Measurements from ENCODE around the gene IL34.

Gene IL34

DNA sequence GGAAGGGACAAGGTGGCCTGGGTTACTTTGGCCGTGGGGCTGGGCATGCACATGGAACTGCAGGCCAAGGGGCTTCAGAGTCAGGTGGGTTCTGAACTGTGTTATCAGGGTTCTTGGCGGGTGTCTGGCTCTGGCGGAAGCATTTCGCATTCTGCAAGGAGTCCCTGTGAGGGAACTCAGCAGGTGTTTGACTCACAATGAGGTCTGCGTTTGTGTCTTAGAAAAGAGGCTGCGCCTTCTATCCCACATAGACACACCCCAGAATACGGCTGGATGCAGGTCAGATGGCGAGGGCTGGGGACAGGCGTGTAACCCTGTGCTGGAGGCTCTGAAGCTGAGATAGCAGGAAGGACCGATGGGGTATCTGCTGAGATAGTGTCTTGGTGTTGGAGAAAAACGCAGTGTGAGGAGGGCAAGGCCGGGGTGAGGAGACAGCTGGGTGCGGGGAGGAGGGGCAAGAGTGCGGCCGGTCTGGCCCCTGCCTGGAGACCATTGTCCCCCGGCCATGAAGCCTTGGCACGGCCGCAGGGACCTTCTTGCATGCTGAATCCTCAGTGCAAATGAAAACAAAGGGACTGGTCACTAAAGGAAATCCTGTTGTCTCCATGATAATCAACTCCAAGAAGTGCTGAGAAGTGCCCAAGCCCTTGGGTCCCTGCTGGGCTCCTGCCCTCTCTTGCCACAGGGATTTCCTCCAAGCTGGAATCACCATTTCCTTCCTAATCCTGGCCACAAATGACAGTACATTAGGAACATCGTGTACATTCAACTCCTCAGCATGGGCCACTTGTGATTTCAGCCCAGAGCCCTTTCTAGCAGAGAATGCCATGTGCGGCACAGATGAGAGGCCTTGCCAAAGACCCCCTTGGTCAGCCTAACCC lies 62.2 kb downstream of the IL34 start:
- H3K4me3 ChIP-seq (ENCODE audit: low read depth, low read length), result no peak overlapping the region
- TF ChIP-seq, protein P1, sequence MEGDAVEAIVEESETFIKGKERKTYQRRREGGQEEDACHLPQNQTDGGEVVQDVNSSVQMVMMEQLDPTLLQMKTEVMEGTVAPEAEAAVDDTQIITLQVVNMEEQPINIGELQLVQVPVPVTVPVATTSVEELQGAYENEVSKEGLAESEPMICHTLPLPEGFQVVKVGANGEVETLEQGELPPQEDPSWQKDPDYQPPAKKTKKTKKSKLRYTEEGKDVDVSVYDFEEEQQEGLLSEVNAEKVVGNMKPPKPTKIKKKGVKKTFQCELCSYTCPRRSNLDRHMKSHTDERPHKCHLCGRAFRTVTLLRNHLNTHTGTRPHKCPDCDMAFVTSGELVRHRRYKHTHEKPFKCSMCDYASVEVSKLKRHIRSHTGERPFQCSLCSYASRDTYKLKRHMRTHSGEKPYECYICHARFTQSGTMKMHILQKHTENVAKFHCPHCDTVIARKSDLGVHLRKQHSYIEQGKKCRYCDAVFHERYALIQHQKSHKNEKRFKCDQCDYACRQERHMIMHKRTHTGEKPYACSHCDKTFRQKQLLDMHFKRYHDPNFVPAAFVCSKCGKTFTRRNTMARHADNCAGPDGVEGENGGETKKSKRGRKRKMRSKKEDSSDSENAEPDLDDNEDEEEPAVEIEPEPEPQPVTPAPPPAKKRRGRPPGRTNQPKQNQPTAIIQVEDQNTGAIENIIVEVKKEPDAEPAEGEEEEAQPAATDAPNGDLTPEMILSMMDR (IDR thresholded peaks at IDR 0.05; ENCODE audit: borderline replicate concordance, insufficient read depth, low read depth, low read length), result no peak

DNA sequence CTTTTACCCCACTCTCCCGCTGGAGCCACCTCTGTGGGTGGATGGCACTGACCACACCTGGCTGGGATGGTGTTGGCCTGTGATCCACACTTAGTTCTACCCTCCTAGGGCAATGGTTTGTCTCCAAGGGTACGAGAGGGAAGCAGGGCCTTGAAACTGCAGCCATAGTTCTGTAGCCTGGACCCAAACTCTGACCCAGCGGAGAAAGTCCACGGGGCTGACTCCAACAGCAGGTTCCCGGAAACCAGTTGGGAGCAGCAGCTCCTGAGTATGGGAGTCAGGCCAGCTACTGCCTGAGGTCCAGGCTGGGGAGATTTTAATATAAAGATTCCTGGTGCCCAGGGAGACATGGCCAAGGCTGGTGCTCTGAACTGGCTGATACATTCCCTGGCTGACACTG lies 63.1 kb downstream of the IL34 start:
- TF ChIP-seq, protein P1 (IDR thresholded peaks at IDR 0.05; ENCODE audit: borderline replicate concordance, insufficient read depth, low read depth, low read length), result no peak
- H3K4me3 ChIP-seq (ENCODE audit: low read depth, low read length), result no peak overlapping the region

DNA sequence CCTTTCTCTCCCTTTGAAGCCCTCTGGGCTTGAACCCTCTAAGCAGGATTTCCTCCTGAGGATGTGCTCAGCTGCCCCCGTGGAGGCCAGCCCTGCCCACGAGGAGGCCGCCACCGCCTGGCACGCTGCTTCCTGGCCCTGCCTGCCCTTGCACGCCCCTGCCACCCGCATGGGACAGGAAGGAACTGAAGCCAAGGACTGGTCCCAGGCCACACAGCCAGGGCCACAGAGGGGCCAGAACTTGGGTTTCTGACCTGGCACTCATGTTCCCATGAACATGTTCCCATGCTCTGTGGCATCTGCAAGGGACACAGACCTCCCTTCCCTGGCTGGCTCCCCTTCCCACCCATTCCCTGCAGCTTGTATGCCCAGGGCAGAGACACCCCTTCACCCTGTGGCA lies 63.6 kb downstream of the IL34 start:
- no peak overlapping the region for H3K4me3 ChIP-seq (ENCODE audit: low read depth, low read length)
- TF ChIP-seq, protein P1 (IDR thresholded peaks at IDR 0.05; ENCODE audit: borderline replicate concordance, insufficient read depth, low read depth, low read length), result no peak

Measured in GM12875 (cell line).